GM19455 (cell line): Measurements from ENCODE around the gene DCUN1D1.

Experiments
- ATAC-seq: cut with Tn5 transposase; IDR thresholded peaks from one replicate; pipeline ENCODE4 v1.9.1; 2021; ENCODE audit not compliant: unreplicated experiment

DCUN1D1 gene

GRCh38 chr3:182937293-182938051 is 42.9 kb downstream of the DCUN1D1 start:
- ATAC-seq: peak; percentile 78

GRCh38 chr3:182936918-182937285 is 43.4 kb downstream of the DCUN1D1 start:
- ATAC-seq: no peak

- ATAC-seq: no peak
Observed at GRCh38 chr3:182936239-182936917, 44.0 kb downstream of the DCUN1D1 start.

- ATAC-seq: no peak
Observed at GRCh38 chr3:182935803-182936202, 44.5 kb downstream of the DCUN1D1 start.

GRCh38 chr3:182925944-182926337 is 54.4 kb downstream of the DCUN1D1 start:
- no peak for ATAC-seq

GRCh38 chr3:182925330-182925943 is 54.9 kb downstream of the DCUN1D1 start:
- ATAC-seq: peak; percentile 97

- no peak for ATAC-seq
Observed at GRCh38 chr3:182921665-182922355, 58.5 kb downstream of the DCUN1D1 start.

GRCh38 chr3:182920515-182921084 is 59.7 kb downstream of the DCUN1D1 start:
- ATAC-seq: no peak

GRCh38 chr3:182919866-182920357 is 60.4 kb downstream of the DCUN1D1 start:
- no peak for ATAC-seq

- no peak for ATAC-seq
Observed at GRCh38 chr3:182917134-182917533, 63.2 kb downstream of the DCUN1D1 start.

GRCh38 chr3:182914341-182914740 is 66.0 kb downstream of the DCUN1D1 start:
- peak; percentile 44 for ATAC-seq

GRCh38 chr3:182913889-182914288 is 66.4 kb downstream of the DCUN1D1 start:
- peak; percentile 91 for ATAC-seq

GRCh38 chr3:182912474-182912873 is 67.9 kb downstream of the DCUN1D1 start:
- ATAC-seq: no peak

GRCh38 chr3:182911782-182912111 is 68.6 kb downstream of the DCUN1D1 start:
- no peak for ATAC-seq

- ATAC-seq: no peak
Observed at GRCh38 chr3:182910936-182911781, 69.2 kb downstream of the DCUN1D1 start.

- no peak for ATAC-seq
Observed at GRCh38 chr3:182909318-182910040, 70.9 kb downstream of the DCUN1D1 start.

GRCh38 chr3:182908471-182908870 is 71.9 kb downstream of the DCUN1D1 start:
- ATAC-seq: no peak

- ATAC-seq: no peak
Observed at GRCh38 chr3:182906036-182906435, 74.3 kb downstream of the DCUN1D1 start.

GRCh38 chr3:182905623-182906022 is 74.7 kb downstream of the DCUN1D1 start:
- ATAC-seq: no peak

GRCh38 chr3:182904164-182904563 is 76.2 kb downstream of the DCUN1D1 start:
- ATAC-seq: no peak
